Activated effector memory CD4-positive, alpha-beta T cell treated with Interleukin-2 at 50 U/mL for 16 hours (primary cell): ENCODE results near the gene WNT3.
"Not testable (repeated sequence)": the region's sequence is repeated elsewhere in the genome, so short reads cannot be mapped to it uniquely, and the experiment has no call there.

Experiments used
- DNase-seq: peaks from one replicate; pipeline ENCODE4 v3.0.0-alpha.2; 2020

Gene WNT3

GRCh38 chr17:46764000-46764708, 54.3 kb downstream of the WNT3 start:
- no peak for DNase-seq

DNA sequence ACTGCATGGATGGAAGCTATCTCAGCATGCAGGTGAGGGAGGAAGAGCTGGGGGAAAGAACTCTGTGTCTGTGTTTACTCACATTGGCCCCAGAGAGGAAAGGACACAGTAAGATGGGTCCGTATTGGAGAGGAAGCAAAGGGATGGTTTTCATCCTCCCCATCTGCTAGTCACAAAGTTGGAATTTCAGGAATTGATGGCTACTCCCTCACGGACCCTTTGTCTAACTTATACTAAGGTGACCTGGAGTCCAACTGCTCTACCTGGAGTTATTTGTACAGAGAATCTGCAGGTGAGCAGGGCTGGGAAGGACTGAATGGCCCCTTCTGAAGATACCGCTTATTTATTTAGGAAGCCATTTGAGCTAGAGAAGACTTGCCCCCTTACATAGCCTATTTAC, 55.1 kb downstream of the WNT3 start:
- DNase-seq: no peak

DNA sequence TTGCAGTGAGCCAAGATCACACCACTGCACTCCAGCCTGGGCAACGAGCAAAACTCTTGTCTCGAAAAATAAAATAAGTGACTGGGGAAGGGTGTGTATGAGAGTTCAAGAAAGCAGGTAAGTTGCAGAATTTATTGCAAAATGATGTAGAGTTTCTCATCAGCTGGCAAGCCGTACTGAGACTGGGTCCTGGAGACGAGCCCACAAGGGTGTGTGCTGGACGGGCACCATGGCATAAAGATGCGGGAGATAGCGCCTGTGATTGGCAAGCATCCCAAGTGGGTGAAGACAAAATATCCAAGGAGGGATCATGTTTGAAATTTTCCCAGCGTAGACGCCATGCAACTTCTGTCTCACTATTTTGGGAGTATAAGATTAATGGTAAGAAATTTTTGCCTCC, 59.4 kb downstream of the WNT3 start:
- no peak for DNase-seq

GRCh38 chr17:46758614-46759013, 59.9 kb downstream of the WNT3 start:
- DNase-seq: no peak

DNA sequence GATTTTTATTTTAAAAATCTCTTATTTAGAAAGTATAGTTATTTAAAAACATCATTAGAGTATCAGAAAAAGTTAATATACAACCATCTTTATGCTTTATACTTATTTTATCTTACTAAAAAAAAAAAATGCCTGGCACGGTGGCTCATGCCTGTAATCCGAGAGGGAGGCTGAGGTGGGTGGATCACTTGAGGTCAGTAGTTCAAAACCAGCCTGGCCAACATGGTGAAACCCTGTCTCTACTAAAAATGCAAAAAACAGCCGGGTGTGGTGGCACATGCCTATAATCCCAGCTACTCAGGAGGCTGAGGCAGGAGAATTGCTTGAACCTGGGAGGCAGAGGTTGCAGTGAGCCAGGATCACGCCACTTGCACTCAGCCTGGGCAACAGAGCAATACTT, 60.9 kb downstream of the WNT3 start:
- DNase-seq: not testable (repeated sequence)

- no peak for DNase-seq
These were observed 61.6 kb downstream of the WNT3 start for GRCh38 chr17:46756861-46757260.

- no peak for DNase-seq
These were observed 62.3 kb downstream of the WNT3 start for GRCh38 chr17:46756081-46756735.

- no peak for DNase-seq
These were observed 64.7 kb downstream of the WNT3 start for GRCh38 chr17:46753776-46754175.

DNA sequence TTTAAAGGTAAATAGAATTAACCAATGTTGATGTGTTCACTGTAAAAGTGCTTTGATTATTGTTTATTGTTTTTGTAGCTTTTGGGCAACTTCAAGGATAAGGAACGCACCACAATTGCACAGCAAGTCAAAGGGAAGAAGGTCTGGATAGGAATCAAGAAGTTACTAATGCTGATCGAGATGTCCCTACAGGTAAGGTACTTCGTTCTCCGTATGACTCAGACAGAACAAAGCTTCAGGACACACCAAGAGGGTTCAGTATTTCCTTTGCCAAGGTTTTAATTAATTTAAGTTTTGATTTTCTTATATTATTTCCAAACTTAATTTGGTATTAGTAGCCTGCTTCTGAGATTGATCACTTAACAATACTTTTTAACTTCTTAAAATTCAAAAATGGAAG, 67.1 kb downstream of the WNT3 start:
- DNase-seq: no peak

DNA sequence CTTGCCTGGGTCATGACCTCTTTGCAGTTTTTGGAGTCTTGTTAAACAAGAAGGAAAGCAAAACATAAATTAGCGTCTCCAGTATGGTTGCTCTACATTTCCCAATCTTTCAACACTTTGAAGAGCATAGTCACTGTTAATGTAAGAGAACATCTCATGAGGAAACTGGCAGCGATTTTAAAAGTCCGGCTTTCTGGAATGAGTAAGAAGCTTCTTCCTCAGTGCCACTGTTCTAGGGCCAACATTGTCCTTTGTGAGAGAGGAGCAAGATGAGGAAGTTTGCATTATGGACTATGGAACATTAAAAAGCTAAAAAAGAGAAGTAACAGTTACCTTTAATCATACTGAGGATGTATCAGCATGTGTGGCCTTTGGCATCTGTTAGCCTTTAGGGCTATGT, 73.1 kb downstream of the WNT3 start:
- no peak for DNase-seq

GRCh38 chr17:46744441-46744840, 74.1 kb downstream of the WNT3 start:
- DNase-seq: no peak

DNA sequence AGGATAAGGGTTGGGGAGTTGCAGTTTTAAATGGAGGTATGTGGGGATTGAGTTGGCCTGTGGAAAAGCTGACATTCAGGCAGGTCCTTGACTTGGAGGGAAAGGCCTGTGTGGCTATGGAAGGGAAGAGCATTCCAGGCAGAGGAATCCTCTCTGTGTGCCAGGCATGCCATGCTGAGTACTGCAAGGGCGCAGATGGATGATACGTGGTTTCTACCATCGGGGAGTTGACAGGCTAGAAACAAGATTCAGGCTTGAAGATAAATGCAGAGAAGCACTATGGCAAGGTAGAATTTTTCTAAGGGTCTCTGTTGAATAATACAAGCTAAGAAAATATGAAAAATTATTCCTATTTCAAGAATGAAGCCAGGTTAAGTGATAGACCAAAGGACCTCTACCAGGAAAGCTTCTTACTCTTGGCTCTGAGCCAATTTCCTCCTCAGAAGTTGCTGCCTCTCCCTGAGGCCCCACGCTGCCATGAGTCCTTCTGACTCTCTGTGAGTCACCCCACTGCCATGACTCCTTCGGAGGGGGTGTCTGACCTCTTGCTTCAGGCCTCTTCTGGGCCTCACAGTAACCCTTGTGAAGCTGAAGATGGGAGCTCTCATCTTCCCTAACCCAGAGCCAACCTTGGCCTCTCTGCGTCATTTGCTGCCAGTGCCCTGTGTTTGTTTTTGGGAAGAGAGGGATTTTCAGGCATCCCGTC, 75.8 kb downstream of the WNT3 start:
- DNase-seq: no peak

DNA sequence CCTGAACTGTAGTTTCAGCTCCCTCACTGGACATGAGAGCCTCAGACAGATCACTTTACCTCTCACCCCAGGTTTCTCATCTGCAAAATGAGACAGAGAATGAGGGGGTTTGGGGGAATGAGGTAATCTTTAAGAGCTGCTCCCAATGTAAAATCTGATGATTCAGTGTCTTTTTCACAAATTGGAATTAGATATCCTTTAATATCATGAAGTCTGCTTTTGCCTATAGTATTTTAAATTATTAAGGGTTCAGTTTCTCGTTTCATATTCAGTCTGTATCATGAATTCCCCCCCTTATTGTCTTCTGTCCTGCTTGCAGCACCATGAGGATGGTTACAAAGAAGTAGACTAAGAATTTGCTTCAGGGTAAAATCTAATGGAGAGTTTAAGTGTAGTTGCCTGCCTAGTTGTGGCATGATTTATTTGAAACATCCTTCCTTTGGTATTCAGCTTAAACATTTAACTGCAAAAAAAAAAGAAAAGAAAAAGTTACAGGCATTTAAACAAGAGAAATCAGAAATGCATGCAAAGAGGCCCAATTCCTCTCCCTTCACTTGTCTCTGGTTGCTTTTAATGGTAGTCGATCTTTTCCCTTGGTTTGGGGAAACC, 77.3 kb downstream of the WNT3 start:
- DNase-seq: no peak

DNA sequence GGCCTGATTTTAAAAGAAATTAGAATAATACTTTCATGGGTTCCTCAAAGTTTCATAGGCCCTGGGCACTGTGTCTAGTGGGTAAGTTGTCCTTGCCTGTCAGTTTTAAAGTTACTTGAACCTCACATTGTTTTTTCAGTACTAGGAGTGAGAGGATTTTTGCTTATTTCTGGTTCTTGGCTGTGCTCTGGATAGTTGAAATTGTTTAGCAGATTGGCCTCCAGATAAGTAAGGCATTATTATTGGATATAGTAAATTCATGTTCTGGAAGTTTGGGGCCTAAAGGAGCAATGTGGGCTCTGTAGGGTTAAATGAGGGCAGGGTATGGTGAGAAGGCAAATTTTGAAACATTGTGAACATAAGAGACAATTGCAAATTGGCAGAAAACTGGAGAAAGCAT, 78.5 kb downstream of the WNT3 start:
- DNase-seq: no peak

GRCh38 chr17:46738544-46738943, 79.9 kb downstream of the WNT3 start:
- DNase-seq: no peak

GRCh38 chr17:46737326-46737725, 81.2 kb downstream of the WNT3 start:
- no peak for DNase-seq

GRCh38 chr17:46736100-46736499, 82.4 kb downstream of the WNT3 start:
- no peak for DNase-seq

DNA sequence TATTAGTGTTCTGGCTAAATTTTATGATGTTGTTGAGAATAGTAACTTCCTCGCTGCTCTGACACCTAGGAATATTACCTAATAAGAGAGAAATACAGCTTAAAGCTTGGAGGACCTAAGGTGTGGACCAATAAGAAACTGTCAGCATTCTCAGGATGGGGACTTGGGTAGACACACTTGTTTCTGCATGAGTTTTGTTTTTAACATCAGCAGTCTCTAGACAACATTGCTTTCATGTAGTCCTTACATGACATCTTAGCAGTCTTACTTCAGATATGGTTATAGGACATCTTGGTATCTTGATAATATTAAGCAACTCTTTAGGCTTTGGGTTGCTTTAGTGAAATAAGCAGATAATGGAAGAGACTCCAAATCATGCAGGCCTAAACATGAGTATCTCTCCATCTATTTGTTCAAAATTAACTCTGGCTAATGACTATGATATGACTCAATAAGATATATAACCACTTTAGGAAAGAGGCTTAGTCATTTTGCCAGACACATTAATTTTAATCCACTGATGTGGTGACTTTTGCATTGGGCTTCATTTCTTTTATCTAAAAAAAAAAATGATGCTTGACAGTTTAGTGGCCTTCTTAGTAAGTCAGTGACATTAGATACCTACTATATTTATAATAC, 84.5 kb downstream of the WNT3 start:
- DNase-seq: no peak

GRCh38 chr17:46732754-46733398, 85.6 kb downstream of the WNT3 start:
- DNase-seq: no peak

GRCh38 chr17:46732160-46732559, 86.3 kb downstream of the WNT3 start:
- DNase-seq: no peak

DNA sequence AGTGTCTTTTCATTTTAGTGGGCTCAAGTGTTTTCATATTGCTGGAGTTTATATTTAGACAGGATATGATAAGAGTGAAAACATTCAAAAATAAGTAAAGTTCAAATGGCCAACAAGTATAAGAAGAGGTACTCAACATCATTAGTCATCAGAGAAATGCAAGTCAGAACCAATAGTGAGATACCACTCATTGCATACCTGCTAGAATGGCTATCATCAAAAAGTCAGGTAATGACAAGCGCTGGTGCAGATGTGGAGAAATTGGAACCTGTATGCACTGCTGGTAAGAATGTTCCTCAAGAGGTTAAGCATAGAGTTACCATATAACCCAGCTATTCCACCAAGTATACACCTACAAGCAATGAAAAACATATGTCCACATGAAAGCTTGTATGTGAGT, 87.8 kb downstream of the WNT3 start:
- no peak for DNase-seq

- DNase-seq: no peak
These were observed 88.5 kb downstream of the WNT3 start for GRCh38 chr17:46730026-46730425.
